Measurements from ENCODE around the gene MAP1LC3B.
"Not testable (repeated sequence)": the region's sequence is repeated elsewhere in the genome, so short reads cannot be mapped to it uniquely, and the experiment has no call there.

Gene MAP1LC3B

GRCh38 chr16:87380881-87381280 is 11.3 kb upstream of the MAP1LC3B start:
- DNase-seq (ENCODE audit: low read depth): no peak

GRCh38 chr16:87382023-87382785 is 9.9 kb upstream of the MAP1LC3B start:
- DNase-seq (ENCODE audit: low read depth): no peak

- DNase-seq (ENCODE audit: low read depth): peak; percentile 92
These were observed 8.5 kb upstream of the MAP1LC3B start, which contains the start of gene FBXO31 for GRCh38 chr16:87383505-87384161. TSS of gene FBXO31 (minus strand) at chr16:87383776. CDS start at chr16:87383744, 32 bp downstream.

GRCh38 chr16:87384162-87384874 is 7.8 kb upstream of the MAP1LC3B start:
- no peak for DNase-seq (ENCODE audit: low read depth)

- not testable (repeated sequence) for DNase-seq (ENCODE audit: low read depth)
These were observed 7.3 kb upstream of the MAP1LC3B start for GRCh38 chr16:87384875-87385167.

- peak; percentile 98 for DNase-seq (ENCODE audit: low read depth)
These were observed 4.0 kb upstream of the MAP1LC3B start for GRCh38 chr16:87387942-87388817.

- no peak for DNase-seq (ENCODE audit: low read depth)
These were observed 3.4 kb upstream of the MAP1LC3B start for GRCh38 chr16:87388818-87389134.

GRCh38 chr16:87389245-87389644 is 2.9 kb upstream of the MAP1LC3B start:
- no peak for DNase-seq (ENCODE audit: low read depth)

- DNase-seq (ENCODE audit: low read depth): not testable (repeated sequence)
These were observed 2.2 kb upstream of the MAP1LC3B start for GRCh38 chr16:87389914-87390313.

GRCh38 chr16:87390641-87391323 is 1.4 kb upstream of the MAP1LC3B start:
- DNase-seq (ENCODE audit: low read depth): no peak

- DNase-seq (ENCODE audit: low read depth): no peak
These were observed 699 bp upstream of the MAP1LC3B start for GRCh38 chr16:87391324-87391949.

- DNase-seq (ENCODE audit: low read depth): no peak
These were observed 914 bp downstream of the MAP1LC3B start for GRCh38 chr16:87392821-87393679.

GRCh38 chr16:87393680-87394055 is 1.5 kb downstream of the MAP1LC3B start:
- no peak for DNase-seq (ENCODE audit: low read depth)

GRCh38 chr16:87395181-87395842 is 3.2 kb downstream of the MAP1LC3B start:
- no peak for DNase-seq (ENCODE audit: low read depth)

GRCh38 chr16:87404764-87405625 is 12.9 kb downstream of the MAP1LC3B start:
- no peak for DNase-seq (ENCODE audit: low read depth)

GRCh38 chr16:87406495-87407088 is 14.5 kb downstream of the MAP1LC3B start:
- no peak for DNase-seq (ENCODE audit: low read depth)

GRCh38 chr16:87407511-87408112 is 15.5 kb downstream of the MAP1LC3B start:
- DNase-seq (ENCODE audit: low read depth): no peak

- no peak for DNase-seq (ENCODE audit: low read depth)
These were observed 17.0 kb downstream of the MAP1LC3B start for GRCh38 chr16:87409153-87409552.
